ENCODE results near the gene SLC14A1.

The SLC14A1 gene

GRCh38 chr18:45722899-45723298 is 1.1 kb upstream of the SLC14A1 start:
- no peak for DNase-seq (ENCODE audit: low read depth)

DNA sequence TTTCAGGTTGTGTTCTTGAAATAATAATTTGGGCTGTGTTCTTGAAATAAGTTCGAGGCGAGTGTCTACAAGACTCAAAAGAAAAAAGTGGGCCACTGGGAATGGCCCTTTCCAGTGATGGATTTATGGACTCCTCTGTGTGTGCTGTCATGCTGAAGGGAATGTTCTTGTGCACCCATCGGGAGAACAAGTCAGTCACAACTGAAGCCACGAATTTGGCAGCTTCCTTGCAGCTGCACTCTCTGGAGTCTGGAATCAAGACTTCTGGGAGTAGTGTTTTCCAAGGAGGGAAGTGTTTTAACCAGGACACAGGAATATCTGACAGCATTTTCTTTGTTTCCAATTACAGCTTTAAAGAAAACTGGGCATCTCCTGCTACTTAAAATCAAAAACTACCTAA is 620 bp downstream of the SLC14A1 start:
- no peak for DNase-seq (ENCODE audit: low read depth)

- DNase-seq (ENCODE audit: low read depth): no peak
These were observed 1.4 kb downstream of the SLC14A1 start for GRCh38 chr18:45725336-45725735.

DNA sequence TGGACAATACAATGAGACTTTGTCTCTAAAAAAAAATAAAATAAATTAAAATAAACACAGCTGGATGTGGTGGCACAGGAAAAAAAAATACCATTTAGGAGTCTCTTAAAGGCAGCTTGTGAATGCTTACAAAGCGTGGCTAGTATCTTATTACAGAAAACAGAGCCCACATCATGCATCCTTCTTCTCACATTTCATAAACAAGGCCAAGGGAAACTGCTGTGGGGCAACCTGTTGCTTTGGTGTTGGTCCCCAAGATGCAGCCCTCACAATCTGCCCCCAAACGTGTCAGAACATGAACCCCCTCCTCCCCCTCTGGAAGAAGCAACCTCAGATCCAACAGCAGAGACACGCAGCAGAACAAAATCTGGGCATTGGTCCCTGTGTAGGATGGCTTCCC is 2.6 kb downstream of the SLC14A1 start:
- DNase-seq (ENCODE audit: low read depth): no peak

GRCh38 chr18:45727068-45727467 is 3.1 kb downstream of the SLC14A1 start:
- no peak for DNase-seq (ENCODE audit: low read depth)

DNA sequence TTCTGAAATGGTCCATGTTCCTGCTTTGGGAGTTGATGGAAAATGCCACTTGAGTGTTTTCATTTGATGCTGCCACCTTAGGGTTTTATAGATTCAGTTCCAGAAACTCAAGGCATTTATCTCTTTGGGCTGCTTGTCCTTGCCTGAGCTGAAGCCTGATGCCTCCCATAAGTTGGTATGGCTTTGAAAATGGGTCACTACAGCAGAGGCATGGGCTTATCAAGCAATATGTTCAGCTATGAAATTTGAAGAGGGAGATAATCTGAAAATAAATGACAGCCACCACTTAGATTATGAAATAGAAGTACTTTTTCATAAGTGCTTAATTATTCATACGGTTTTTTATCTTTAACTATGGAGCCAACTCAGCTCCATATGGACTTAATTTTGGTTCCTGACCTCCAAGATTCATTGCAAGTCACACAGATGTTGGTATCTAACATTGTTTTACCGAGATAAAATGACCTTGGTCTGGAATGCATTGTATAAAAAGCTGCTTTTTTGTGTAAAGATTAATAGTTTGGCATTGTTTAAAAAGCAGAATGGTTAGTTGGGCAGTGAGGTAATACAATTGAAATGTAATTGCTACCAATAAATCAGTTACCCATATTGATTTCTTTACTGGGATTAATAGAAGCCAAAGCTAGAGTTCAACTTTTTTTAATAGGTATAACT is 4.5 kb downstream of the SLC14A1 start:
- DNase-seq (ENCODE audit: low read depth): no peak

DNA sequence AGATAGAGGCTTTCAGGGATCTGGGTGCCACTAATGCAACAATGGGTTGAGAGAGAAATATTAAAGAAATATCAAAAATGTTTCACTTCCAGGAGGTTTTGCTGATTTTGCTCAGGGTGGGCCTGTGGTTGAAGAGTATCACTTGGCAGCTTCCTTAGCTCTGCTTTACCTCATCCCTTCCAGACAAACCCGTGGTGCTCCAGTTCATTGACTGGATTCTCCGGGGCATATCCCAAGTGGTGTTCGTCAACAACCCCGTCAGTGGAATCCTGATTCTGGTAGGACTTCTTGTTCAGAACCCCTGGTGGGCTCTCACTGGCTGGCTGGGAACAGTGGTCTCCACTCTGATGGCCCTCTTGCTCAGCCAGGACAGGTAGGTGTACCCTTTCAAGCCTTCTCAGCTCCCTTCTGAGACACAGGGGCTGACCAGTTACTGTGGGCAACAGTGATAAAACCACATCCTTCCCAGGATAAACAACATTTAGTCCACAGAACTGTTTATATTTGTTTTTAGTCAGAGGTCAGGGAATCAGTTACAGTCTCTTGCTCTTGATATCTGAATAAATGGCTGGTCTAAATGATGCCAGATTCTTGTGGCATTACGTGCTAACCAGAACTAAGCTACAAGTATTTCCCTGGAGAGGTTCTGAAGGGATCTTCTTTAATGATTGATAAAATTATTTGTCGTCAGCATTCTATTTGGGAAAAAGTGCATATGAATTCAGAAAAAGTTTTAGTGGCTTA is 7.0 kb downstream of the SLC14A1 start:
- no peak for DNase-seq (ENCODE audit: low read depth)

GRCh38 chr18:45731716-45732115 is 7.7 kb downstream of the SLC14A1 start:
- DNase-seq (ENCODE audit: low read depth): no peak

GRCh38 chr18:45733535-45733934 is 9.6 kb downstream of the SLC14A1 start:
- DNase-seq (ENCODE audit: low read depth): no peak

DNA sequence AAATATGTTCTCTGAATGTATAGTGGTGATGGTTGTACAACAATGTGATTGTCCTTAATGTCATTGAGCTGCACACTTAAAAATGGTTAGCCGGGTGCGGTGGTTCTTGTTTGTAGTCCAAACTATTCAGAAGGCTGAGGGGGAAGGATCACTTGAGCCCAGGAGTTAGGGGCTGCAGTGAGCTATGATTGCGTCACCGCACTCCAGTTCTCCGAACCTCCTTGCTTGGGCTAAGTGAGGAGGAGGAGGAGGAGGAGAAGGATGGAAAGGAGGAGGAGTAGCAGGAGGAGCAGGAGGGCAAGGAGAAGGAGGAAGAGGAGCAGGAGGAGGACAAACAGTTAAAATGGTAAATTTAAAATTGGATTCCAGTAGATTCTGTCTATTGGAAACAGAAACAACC is 10.5 kb downstream of the SLC14A1 start:
- DNase-seq (ENCODE audit: low read depth): no peak

GRCh38 chr18:45734944-45735343 is 11.0 kb downstream of the SLC14A1 start:
- DNase-seq (ENCODE audit: low read depth): no peak

- DNase-seq (ENCODE audit: low read depth): no peak
These were observed 14.7 kb downstream of the SLC14A1 start for GRCh38 chr18:45738660-45739059.

DNA sequence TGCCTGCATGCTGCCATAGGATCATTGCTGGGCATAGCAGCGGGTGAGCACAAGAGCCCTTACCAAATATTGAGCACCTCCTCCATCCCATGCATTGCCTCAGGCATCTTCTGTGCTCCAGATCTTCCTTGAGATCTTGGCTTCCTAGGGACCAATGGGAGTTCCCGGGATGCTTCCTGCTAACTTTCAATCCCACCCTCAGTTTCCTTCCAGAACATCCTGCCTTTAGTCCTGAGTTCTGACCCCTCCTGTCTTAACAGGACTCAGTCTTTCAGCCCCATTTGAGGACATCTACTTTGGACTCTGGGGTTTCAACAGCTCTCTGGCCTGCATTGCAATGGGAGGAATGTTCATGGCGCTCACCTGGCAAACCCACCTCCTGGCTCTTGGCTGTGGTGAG is 15.3 kb downstream of the SLC14A1 start:
- no peak for DNase-seq (ENCODE audit: low read depth)

GRCh38 chr18:45739848-45740247 is 15.9 kb downstream of the SLC14A1 start:
- no peak for DNase-seq (ENCODE audit: low read depth)

- DNase-seq (ENCODE audit: low read depth): no peak
These were observed 17.1 kb downstream of the SLC14A1 start for GRCh38 chr18:45741056-45741455.

DNA sequence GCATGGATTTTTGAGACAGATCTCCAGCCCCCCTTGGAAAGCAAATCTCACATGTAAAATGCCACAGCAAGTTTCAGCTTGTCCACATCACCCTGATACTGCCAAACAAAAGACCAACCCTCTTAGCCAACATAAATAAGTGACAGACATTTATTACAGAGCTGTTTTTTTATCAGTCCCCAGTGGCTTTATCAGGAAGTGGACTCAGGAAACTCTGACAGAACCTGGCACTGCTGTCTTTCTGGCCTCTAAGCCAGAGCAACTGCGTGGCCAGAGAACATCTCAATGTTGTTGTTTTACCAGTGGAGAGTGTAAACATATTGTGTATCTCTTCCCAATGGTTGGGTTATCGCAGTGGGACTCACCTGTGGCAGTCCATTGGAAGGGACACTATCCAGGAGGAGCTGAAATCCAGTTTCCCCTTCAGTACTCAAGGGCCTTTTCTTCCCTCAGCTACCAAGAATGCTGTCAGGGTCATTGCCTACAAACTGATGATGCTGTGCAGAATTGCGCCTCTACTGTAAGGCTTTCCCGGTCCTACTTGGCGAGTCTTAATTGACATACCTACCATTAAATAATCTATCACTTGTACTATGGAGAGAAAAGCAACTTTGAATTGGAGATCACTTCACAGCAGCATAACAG is 22.0 kb downstream of the SLC14A1 start:
- DNase-seq (ENCODE audit: low read depth): no peak

DNA sequence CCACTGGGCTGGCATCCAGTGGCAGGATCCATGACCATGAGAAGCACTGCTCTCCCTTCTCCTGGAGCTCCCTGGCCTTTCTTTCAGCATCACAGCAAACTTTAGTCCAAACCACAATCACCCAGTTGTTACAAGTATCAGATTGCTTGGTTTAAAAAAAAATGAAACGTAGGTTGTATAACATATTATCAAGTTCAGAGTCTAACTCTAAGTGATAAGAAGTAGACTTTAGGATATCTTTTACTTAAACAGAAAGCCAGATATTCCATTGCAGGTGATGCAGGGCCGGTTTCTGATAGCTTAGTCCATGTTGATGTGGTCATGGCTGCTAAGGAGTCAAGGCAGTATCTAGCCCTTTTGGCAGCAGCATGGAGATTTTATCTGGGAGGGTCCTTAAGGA is 24.5 kb downstream of the SLC14A1 start:
- no peak for DNase-seq (ENCODE audit: low read depth)

DNA sequence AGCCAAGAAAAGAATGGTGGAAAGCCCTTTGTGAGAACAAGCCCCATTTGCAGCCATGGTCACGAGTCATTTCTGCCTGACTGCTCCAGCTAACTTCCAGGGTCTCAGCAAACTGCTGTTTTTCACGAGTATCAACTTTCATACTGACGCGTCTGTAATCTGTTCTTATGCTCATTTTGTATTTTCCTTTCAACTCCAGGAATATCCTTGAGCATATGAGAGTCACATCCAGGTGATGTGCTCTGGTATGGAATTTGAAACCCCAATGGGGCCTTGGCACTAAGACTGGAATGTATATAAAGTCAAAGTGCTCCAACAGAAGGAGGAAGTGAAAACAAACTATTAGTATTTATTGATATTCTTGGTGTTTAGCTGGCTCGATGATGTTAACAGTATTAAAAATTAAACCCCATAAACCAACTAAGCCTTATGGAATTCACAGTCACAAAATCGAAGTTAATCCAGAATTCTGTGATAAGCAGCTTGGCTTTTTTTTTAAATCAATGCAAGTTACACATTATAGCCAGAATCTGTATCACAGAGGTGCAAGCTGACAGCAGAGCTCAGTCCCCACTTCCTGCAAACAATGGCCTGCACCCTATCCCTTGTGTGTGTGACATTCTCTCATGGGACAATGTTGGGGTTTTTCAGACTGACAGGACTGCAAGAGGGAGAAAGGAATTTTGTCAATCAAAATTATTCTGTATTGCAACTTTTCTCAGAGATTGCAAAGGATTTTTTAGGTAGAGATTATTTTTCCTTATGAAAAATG is 26.1 kb downstream of the SLC14A1 start:
- no peak for DNase-seq (ENCODE audit: low read depth)

- no peak for DNase-seq (ENCODE audit: low read depth)
These were observed 27.8 kb downstream of the SLC14A1 start for GRCh38 chr18:45751766-45752165.

- DNase-seq (ENCODE audit: low read depth): no peak
These were observed 28.7 kb downstream of the SLC14A1 start for GRCh38 chr18:45752681-45753080.

GRCh38 chr18:45753286-45753685 is 29.3 kb downstream of the SLC14A1 start:
- DNase-seq (ENCODE audit: low read depth): no peak

DNA sequence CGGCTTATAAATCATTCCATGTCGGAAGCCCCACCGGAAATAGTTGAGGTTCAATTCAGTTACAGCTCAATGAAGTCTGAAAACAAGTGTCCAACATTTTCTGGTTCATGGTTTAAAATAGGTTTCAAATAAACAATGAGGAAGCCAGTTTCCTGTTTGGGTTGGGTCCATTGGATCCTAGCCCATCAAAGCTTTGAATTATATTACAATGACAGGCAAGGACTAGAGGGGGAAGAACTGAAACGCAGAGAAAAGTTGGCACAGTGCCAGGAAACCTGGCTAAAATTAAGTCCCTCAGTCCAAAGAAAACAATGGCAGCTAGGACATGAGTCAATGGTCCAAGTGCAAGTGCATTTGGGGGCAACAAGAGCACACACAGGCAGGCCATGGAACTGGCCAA is 32.0 kb downstream of the SLC14A1 start:
- DNase-seq (ENCODE audit: low read depth): peak; percentile 75

- no peak for DNase-seq (ENCODE audit: low read depth)
These were observed 33.0 kb downstream of the SLC14A1 start for GRCh38 chr18:45757005-45757404.

Measured in stromal cell of bone marrow (primary cell).